ENCODE results near the gene UAP1L1.

The UAP1L1 gene

DNA sequence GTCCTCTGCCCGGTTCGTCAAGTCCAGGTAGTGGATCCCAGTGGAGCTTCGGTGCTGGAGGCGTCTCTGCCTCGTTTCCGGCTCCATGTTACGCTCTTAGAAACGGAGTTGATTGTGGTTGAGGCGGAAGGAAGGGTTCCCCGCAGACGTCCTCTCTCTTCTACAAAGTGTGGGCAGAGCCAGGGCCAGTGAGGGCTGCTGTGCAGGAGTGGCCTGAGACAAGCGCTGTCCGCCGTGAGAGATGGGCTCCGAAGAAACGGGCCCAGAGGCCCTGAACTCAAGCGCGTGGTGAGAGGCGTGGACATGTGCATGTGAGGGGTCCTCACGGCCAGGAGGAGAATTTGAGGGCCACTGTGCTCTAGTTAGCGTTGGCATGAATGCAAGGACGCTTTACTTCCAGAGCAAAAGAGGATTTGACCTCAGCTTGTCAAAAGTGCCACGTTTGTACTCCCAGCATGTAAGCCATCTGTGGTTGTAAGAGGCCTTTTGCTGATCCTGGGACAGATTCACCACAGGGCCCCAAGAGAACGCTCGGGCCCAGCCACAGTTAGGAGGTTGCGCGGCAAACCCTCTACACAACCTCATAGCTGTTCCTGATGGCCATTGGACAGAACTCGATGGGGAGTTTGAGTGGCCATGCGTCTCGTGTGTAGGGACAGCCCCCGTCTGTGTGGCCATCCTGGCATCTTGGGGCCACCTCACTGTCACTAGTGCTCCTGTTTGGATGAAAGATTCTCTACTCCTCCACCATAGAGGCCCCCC, 19.6 kb downstream of the UAP1L1 start:
- DNase-seq (ENCODE audit: low read depth in 2 of 2): no peak

- no peak for DNase-seq (ENCODE audit: low read depth in 2 of 2)
These were observed 20.6 kb downstream of the UAP1L1 start for GRCh38 chr9:137097761-137098462.

GRCh38 chr9:137099231-137099630, 21.9 kb downstream of the UAP1L1 start:
- no peak for DNase-seq (ENCODE audit: low read depth in 2 of 2)

DNA sequence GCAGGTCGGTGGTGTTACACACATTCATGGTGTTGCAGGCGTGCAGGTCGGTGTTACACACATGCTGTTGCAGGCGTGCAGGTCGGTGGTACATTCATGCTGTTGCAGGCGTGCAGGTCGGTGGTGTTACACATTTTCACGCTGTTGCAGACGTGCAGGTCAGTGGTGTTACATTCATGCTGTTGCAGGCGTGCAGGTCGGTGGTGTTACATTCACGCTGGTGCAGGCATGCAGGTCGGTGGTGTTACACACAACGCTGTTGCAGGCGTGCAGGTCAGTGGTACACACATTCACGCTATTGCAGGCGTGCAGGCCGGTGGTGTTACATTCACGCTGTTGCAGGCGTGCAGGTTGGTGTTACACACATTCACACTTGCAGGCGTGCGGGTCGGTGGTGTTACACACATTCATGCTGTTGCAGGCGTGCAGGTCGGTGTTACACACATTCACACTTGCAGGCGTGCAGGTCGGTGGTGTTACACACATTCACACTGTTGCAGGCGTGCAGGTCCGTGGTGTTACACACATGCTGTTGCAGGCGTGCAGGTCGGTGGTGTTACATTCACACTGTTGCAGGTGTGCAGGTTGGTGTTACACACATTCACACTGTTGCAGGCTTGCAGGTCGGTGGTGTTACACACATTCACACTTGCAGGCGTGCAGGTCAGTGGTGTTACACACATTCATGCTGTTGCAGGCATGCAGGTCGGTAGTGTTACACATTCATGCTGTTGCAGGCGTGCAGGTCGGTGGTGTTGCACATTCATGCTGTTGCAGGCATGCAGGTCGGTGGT, 26.1 kb downstream of the UAP1L1 start:
- no peak for DNase-seq (ENCODE audit: low read depth in 2 of 2)

DNA sequence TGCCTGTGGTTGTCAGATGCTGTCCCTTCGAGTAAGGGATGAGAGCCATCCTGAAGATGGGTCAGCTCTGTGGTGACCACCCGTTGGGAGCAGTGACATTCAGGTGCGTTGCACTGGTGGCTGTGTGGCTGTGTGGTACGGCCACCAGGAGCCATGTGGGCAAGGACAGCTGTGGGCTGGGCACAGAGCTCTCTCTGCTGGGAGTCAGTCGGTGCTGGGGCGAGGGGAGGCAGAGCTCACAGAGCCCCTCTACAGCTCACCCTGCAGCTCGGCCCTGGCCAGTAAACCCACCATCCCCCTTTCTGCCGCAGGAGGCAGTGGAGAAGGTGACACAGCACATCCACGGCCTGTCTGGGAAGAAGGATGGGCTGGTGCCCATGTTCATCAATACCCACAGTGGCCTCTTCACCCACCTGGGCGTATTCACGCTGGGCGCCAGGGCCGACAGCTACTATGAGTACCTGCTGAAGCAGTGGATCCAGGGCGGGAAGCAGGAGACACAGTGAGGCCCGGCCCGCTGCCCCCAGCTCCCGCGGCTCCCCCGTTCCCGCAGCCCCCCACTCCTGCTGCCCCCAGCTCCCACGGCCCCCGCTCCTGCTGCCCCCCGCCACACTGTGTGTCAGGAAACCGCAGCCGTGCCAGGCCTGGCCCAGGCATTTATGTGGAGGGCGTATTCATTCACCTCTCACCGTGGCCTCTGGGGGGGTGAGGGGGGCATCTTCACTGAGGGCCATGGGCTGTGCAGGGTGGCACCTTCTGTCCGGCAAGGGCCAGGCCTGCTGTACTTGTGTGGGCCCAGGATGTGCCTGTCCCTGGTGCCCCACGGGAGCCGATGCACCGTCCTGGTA, 28.7 kb downstream of the UAP1L1 start:
- DNase-seq (ENCODE audit: low read depth in 2 of 2): no peak

- no peak for DNase-seq (ENCODE audit: low read depth in 2 of 2)
These were observed 29.4 kb downstream of the UAP1L1 start for GRCh38 chr9:137106662-137107250.

- DNase-seq (ENCODE audit: low read depth in 2 of 2): no peak
These were observed 30.1 kb downstream of the UAP1L1 start for GRCh38 chr9:137107312-137107921.

DNA sequence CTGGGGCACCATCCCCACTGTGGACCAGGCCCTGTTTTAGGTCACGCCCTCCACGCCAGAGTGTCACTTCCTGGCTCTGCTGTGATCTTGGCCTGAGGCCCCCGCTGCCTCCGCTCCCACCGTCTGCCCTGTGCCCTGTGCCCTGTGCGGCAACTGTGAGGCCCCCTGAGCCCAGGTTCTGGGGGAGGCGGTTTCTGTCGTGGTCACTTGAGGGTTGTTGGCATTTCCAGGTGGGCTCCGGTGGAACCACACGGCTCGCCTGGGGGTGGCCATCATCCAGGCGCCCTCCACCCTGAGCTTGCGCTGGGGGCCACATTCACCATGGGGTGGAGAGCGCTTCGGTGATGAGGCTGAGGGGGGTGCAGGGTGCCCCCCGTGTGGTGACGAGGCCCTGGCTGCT, 30.7 kb downstream of the UAP1L1 start:
- DNase-seq (ENCODE audit: low read depth in 2 of 2): no peak

- DNase-seq (ENCODE audit: low read depth in 2 of 2): no peak
These were observed 31.4 kb downstream of the UAP1L1 start for GRCh38 chr9:137108608-137109249.

DNA sequence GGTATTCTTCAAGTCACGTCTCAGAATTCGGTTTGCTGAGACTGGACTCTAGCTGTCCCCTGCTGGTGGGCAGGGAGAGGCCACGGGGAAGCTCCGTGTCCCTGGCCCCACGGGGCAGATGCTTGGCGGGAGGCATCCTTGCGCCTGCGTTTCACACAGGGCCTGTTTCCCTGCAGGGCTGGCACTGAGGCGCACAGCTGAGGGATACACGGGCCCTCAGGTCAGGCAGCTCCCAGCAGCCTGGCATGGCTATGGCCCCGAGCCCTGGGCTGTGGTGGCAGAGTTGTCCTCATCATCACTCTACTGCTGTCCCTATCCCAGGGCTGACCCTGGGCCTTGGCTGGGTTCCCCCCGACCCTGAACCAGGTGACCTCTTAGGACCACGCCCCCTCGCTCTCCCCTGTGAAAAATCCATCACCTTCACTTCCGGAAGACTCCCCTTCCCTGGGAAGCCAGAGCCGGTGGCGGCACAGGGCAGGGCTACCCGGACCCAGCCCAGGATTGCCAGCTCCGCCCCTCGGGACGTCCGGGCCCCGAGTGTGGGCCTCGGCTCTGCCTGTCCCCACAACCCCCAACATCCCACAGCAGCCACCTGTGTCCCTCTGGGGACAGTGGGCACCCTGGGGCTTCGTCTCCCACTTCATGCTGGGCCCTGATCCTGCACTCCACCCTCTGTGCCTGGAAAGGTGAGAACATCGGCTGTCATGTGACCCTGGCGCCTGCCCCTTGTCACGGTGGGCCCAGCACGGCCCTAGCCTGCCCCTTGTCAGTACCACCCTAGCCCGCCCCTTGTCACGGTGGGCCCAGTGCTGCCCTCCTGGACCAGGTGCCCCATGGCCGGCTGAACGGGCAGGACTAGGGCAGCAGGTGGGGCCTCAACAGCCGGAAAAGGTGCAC, 32.2 kb downstream of the UAP1L1 start:
- DNase-seq (ENCODE audit: low read depth in 2 of 2): no peak

DNA sequence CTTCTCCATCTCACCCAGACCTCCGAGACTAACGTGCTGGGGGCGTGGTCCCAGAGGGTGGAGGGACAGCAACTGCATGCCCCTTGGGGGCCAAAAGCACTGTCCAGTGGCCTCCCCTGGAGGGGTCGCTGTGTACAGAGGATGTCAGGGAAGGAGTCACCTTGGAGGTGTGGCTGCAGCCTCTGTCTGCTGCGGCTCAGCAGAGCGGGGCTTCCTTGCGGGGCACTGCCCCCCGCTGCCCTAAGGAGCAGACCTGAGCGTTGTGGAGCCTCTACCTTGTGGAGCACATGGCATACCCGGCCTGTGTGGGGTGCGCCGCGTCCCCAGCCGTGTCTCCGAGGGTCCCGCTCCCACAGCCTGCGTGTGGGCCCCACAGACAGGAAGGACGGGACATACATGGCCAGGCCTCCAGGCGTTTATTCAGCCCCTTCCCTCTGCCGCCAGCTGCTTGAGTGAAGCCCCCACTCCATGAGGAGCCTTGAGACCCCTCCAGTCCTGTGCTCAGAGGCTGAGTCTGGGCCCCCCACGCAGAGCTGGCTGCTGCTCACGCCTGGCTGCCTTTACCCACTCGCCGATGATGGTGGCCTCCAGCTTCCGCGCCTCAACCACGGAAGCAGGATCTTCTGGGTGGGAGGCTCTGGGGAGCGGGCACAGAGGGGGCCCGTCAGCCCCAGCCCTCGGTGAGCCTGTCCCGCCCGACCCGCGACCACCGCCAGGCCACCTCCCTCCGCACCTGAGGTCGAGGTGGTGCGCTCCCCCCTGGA, 33.0 kb downstream of the UAP1L1 start:
- DNase-seq (ENCODE audit: low read depth in 2 of 2): no peak

- DNase-seq (ENCODE audit: low read depth in 2 of 2): no peak
These were observed 33.8 kb downstream of the UAP1L1 start for GRCh38 chr9:137110911-137111787.

DNA sequence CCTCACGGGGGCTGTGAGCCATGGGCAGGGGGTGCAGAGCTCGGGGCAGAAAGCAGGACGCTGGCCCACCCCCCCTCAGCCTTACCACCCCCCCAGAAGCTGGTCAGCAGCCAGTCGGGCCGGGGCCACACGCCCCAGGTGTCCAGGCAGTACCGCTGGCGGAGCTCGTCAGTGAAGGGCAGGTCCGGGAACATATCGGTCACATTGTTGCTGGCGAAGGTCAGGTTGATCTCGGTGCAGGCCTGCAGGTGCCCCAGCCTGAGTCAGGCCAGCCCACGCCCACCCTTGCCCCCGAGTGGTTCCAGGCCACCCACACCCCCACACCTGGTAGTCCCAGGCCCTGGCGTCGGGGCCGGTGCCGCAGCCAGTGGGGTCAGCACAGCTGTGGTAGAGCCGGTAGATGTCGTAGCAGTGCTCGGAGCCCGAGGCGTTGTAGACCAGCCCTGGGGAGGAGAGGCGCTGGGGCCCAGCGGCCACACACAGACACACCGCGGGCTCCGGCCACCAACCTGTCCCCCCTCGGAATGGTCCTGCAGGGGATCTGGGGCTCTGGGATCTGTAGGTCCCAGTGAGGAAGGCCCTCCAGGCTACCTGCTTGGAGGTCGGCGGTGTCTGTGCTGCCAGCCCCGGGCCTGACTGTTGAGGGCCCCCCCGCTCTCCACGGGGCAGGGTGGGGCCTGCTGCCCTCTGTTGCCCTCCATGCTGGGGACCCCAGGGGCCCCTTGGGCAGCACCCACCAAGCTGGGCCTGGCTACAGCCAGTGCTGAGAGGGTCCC, 34.7 kb downstream of the UAP1L1 start:
- DNase-seq (ENCODE audit: low read depth in 2 of 2): no peak

DNA sequence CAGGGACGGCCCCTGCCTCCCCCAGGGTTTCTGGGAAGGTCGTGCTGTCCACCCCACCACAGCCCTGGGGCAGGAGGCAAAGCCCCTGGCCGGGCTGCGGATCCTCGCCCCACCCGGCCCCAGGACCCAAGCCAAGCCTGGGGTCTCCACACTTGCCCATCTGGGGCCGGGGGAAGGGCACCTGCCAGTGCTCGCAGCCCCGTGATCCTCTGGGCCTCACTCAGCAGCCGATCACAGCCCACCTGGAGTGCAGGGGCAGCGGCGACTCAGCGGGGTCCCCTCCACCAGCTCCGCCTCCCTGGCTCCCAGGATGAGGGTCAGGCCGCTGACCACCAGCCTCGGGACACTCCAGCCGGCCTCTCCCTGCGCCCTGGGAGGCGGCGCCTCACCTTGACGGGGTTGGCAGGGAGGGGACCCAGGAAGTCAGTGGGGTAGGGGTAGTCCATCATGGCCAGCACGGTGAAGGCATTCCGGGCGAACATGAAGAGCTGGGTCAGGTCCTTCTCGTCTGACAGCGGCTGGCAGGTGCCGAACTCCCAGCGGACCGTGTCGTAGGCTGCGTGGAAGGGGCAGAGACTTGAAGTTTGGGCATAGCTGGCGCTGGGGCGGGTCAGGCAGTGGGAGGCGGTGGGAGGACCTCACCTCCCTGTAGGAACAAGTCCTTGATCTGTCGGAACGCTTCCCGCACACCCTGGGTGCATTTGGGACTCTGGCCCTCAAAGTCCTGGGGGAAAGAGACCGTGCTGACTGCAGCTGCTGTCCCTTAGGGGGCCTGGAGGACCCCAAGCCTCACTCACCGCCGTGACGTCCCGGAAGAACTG, 35.5 kb downstream of the UAP1L1 start:
- no peak for DNase-seq (ENCODE audit: low read depth in 2 of 2)

- DNase-seq (ENCODE audit: low read depth in 2 of 2): no peak
These were observed 36.3 kb downstream of the UAP1L1 start for GRCh38 chr9:137113385-137114159.

Data from stimulated activated CD8-positive, alpha-beta memory T cell treated with anti-CD3 and anti-CD28 coated beads, Interleukin-15, amount 100 ng/mL, for 48 hours (primary cell).